HTR-8/SVneo (cell line): ENCODE data around the gene FAM131A.

ENCODE experiments used
- DNase-seq: peaks from one replicate; pipeline ENCODE4 v3.0.0; 2011; ENCODE audit warnings: low spot score, mixed read lengths; ENCODE audit not compliant: insufficient read length
- FAIRE-seq: peaks from 2 replicates; lab custom pipeline; 2011; peaks lifted over from hg19 to GRCh38; lab: Jason Lieb, UNC

Gene FAM131A

DNA sequence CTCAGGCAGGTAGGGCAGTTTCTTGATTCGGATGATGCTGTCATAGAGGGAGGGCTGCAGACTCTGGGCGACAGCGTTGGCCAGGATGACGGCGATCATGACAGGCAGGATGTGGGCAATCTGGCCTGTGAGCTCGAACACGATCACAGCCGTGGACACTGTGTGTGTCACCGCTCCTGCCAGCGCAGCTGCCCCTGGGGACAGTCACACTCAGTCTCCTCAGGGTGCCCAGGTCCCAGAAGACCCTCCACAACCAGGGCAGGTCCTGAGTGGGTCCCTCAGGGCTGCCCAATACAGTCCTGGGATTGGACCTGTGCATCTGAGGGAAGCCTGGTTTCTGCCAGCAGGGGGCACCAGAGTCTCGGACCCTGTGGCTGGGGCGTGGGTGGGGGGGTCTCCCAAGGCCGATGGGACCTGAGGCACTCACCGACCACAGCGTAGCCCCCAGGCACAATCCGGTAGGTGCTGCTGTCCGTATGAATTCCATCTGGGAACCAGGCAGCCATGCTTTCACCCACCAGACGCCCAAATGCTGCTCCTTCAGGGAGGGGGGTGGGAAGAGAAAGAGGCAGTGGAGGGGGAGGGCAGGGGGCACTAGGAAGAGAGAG is 16.8 kb downstream of the FAM131A start:
- DNase-seq (no peak), FAIRE-seq (peak; percentile 9)

DNA sequence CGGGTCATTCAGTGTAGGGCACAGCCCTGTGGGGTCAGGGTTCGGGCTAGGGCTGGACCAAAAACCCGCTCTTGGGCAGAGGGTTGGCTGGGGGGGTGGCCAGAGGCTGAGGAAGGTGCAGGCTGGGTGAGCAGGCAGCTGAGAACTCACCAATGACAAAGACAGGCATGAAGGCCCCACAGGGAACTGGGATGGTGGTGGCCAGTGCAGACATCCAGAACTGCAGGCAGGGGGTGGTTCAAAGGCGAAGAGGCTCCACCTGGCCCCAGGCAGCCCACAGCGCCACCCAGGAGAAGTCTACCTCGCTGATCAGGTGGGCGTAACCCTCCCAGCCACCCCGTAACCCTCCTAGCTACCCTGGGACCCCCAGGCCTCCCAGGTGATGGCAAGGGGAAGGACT is 17.4 kb downstream of the FAM131A start:
- DNase-seq (no peak), FAIRE-seq (no peak)

DNA sequence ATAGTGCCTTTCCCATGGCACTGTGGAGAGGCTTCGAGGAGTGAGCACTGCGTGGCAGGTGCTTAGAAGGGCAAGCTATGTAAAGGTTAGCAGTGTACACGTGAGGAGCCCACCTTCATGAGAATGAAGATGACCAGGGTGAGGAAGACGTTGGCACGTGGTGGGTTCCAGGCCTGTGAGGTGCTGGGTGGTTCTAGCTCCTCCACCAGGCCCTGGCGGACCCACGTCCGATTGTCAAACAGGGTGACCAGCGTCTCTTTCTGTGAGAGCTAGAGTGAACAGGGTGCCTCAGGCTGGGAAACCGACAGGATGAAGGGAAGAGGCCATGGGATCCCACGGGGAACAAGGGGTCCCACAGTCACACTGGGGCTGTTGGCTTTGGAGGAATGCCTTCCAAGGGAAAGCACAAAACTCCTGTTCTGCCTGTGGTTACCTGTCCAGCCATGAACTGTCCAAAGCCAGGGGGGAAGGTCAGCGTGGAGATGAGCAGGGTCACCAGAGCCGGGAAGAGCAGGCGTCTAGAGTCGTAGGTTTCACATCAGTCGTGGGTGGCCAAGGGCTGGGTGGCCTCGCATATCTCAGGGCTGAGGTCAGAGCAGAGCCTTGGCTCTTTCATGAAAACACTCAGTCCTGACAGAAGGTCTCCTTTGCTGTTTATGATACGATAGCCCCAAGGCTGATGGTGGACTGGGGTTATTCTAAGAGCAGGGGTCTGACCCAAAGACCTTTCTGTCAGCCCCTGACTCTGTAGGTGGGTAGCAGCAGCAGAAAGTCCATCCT is 18.1 kb downstream of the FAM131A start:
- DNase-seq: no peak
- FAIRE-seq: no peak

DNA sequence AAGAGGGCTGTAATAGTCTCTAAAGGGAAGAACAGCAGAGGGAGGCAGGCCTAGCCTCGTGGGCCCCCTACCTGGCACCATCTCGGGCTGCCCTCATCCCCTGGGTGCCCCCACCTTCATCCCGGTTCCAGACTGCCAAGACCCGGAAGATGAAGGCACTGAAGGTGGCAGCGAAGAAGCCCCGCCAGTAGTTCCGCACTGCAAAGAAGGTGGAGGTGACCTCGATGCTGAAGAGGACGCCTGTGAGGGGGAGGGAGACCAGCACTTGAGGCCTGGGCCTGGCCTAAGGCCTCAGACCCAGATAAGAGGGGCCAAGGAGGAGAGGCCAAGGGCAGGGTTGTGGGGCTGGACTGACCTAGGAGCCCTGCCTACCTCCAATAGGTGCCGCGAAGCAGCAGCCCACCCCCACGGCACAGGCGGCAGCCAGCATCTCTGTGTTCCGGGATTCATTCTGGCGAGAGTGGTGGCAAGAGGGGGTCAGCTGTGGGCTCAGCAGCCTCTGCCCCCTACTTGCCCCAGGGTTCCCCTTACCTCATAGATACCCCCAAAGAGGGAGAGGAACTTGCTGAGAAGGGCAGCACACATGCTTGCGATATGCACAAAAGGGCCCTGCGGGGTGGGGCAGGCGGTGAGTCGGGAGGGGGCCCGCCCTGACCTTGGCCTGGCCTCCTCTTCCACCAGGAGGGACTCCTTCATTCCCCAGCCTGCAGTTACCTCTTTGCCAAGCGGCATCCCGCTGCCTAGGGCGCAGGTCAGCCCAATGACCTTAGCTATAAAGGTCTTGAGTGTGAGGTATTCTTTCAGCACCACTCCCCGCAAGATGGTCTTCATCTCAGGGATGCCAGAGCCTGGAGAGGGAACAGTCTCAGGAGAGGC is 20.1 kb downstream of the FAM131A start:
- DNase-seq: no peak
- no peak for FAIRE-seq

DNA sequence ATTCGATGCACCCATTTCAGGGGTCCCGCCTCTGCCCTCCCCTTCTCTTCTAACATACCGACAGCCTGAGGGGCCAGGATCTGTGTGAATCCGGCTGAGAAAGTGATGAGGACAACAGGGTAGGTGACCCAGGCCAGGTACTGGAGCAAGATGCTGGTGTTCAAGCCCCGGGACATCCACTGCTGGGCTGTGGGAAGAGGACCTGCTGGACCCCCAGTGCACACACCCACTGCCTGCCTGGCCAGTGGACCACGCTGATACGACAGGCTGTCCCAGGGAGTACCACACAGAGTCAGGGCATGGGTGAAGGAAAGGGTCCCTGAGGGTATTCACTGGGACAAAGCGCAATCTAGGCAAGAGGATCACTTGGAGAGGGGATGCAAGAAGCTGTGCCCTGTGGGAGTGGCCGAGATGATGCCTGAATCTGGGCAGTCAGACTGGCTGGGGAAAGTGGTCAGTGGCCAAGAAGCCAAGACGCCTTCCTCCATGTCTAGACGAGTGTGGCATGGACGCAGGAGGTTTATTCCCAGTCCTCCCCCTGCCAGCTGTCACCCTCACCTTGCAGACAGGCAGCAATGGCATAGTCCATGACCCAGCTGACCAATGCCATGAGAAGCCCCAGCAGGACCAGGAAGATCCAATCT is 20.8 kb downstream of the FAM131A start:
- FAIRE-seq (no peak), DNase-seq (no peak)

DNA sequence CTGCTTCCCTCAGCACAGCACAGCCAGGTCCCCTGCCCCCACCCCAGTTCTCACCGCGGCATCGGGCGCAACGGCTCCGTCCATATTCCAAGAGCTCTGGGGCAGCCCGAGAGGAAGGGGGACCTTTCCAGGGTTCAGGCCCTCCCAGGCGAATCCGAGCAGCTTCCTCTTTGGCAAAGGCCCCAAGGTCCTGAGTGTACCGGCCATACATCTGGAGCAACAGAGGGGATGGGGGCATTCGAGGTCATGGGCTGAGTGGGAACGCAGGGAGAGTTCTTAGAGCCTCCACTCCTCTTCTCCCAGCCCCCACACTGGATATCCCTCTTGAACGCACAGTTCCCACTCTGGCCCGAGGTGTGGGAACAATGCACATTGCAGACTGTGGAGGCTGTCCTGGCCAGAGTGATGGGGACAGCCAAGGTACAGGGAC is 21.5 kb downstream of the FAM131A start:
- FAIRE-seq (no peak), DNase-seq (no peak)

DNA sequence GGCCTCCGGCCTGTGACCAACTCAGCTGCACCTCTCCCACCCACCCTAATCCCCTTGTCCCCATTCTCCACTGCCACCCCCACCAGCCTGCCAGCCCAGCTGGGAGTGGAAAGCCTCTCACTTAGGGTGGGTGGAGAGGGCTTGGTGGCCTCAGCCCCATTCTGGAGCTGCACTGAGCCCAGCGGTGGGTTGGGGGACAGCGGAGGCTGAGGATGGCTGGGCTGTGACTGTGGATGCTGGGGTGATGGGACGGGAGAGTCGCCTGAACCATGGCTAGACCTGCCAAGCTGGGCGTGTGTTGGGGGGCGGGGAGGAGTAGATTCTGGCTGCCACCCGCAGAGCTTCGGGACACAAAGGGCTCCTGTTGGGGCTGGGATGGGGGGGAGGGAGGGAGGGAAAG is 22.2 kb downstream of the FAM131A start:
- FAIRE-seq: no peak

DNA sequence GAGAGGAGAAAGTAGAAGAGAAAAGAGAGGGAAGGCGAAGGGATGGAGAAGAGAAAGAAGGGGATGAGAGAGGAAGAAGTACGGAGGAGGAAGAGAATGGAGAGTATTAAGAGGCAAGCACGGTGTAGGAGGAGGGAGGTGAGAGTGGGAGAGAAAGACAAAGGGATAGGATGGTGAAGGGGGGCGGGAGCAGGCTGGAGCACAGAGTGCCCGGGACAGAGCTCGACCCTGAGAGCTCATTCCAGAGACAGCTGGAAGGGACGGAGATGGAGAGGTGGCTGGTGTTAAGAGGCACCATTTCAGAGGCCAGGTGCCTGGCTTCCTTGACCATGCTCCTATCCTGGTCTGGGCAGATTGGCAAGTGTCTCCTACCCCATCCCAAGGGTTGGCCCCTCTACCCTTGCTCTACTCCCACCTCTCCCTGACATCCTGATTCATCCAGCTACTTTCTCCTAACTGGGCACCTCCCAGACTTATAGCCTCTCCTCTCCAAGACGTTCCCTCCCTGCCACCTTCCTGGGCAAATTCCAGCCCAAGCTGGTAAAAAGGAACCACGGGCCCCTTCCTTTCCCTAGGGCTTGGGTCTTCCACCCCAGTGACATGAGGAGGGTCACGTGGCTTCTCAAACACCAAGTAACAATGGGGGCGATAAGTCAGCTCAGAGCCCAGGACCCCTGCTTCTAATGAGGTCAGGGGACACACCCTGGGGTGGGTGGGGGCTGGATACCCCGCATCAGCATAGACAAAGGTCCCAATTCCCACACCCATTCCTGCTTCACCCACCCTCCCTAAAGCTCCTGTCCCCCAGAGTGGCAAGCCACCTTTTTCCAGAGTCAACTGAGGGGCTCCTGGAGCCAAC is 22.9 kb downstream of the FAM131A start:
- DNase-seq (no peak), FAIRE-seq (no peak)

More for the DNA sequence above, 22.2 kb downstream of the FAM131A start:
- no peak for DNase-seq

DNA sequence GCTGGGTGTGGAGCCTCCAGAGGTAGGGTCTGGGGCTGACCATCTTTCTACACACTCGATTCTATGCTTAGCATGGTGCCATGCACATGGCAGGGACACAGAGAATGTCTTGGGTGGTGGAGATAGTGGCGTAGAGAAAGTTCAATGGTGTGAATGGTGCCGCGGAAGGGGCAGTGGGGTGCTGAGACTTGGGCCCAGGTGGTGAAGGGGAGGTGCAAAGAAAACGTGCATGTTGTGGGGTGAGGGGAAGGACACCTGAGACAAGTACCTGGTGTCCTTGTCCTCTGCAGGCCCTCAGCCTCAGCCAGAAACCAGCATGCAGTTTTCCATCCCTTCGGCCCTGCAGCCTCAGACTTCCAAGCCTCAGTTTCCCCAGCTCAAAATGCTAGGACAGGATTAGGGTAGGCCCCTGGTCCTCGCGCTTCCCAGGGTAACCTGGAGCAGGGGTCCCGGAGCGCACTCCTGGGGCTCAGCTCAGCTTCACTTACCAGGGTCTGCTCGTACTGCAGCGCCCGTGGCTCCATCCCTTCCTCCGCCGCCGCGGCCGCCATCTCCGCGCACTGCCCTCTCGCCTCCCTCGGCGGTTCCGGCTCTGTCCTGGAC is 23.6 kb downstream of the FAM131A start:
- DNase-seq: no peak
- FAIRE-seq: peak; percentile 55

DNA sequence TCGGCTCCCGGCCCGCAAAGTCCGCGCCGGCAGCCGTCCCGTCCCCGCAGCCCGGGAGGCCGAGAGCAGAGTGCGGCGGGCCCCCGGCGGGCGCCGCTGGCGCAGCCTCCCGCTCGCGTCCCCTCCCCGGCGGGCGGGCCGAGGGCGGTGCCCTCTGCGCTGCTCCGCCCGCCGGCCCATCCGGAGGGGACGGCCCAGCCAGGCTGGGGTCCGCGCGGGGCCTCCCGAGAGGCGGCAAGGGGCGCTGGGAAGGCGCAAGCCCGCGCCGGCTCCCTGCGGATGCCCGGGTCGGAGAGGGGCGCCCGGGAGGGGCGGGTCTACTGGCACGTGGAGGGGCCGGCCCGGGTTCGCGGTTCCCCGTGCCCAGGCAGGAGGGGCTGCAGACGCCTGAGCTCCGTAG is 24.1 kb downstream of the FAM131A start, which contains the start of the genes CLCN2 and POLR2H:
CLCN2 (minus strand) TSS at position 74 of the 400 bp plus-strand sequence. CDS start 126 bp downstream, outside the sequence.
POLR2H (plus strand) TSS at position 179 of the 400 bp plus-strand sequence. CDS start 1,783 bp downstream, outside the sequence.
- DNase-seq (peak; percentile 59), FAIRE-seq (peak; percentile 72)

DNA sequence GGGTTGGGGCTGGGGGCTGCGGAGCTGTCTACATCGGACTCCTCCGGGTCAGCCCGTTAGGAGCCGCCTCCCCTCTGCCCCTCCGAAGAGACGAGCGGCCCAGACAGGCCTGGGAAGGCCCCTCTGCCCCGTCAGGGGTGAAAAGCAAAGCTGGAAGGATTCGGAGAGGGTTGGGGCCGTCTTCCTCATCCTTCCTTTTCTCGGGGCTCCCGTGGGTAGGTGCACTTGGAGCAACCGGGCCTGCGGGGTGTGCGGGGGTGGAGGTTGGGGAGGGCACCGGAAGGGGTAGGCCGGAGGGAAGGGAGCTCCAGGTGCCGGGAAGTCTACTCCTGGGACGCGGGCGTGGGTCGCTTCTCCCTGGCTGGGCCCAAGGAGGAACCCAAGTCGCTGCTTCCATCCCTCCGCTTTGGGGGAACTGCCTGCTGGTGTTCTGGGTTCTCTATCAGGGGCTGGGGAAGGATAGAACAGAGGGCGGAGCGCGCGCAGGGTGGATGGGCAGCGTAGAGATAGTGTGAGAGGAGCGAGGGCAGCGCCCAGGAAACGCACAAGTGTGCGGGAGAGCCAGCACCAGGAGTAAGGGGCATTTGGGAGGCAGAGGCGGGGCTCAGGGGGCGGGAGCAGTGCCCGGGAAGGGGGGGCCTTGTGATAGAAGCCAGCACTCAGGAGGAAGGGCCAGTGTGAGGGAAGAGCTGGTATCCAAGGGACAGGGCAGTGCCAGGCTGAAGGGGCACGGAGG is 24.7 kb downstream of the FAM131A start:
- FAIRE-seq: no peak
- DNase-seq: peak; percentile 67

DNA sequence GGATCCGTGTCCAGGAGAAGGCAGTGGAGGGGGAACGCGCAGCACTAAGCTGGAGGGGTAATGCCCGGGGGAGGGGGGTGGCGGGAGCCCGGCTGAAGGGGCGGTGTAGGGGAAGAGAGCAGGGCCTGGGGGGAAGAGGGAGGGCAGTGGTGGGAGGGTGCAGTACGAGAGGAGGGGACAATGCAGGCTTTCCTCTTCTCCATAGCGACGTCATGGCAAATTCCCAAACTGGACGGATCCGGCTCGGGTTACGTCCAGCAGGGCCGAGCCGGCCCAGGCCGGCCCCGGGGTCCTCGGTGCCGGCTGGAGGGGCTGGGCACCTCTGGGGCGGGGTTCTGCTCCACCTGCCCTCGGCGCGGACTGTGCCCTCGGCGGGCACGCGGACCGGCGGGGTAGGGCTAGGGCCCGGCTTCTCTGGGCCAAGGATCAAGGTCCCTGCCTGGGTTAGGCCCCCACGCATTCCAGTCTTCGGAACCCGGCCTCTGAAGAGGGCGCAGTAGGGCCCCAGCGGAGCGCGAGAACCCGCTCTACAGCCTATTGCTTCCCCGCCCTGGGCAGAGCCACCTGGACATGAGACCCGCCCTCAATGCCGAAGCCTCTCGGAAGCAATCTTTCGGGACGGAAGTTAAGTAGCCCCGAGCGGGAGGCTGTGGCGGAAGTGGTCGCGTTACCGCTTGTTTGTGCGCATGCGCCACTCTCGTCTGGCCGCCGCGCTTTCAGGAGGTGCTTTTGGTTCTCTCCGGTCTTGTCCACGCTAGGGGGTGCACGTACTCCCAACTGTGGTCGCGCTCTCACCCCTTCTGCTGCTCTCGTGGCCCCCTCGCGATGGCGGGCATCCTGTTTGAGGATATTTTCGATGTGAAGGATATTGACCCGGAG is 25.5 kb downstream of the FAM131A start:
- FAIRE-seq: peak; percentile 98
- DNase-seq: peak; percentile 97

DNA sequence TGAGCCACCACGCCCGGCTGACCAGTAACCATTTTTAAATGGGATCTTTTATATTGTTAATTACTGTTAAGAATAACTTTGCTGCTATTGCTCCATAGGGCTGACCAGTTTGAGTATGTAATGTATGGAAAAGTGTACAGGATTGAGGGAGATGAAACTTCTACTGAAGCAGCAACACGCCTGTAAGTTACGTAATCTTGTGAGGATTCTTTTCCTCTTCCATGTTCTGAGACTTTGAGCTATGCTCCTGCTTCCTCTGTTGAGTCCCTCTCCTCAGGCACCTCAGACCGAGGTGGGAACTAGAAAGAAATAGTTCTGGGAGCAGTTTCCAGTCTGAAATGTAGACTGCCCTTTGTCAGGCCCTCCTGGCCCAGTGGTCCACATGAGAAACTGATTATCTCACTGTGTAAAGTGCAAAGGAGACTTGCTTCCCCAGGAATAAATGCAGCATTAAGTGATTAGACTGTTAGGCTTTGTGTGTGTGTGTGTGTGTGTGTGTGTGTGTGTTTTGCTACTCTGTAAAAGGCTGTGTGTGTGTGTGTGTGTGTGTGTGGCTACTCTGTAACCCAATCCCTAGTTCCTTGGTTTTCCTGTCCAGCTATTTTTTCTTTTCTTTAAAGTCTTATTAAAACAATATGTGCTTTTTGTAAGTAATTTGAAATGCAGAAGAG is 29.4 kb downstream of the FAM131A start:
- DNase-seq (no peak), FAIRE-seq (no peak)

DNA sequence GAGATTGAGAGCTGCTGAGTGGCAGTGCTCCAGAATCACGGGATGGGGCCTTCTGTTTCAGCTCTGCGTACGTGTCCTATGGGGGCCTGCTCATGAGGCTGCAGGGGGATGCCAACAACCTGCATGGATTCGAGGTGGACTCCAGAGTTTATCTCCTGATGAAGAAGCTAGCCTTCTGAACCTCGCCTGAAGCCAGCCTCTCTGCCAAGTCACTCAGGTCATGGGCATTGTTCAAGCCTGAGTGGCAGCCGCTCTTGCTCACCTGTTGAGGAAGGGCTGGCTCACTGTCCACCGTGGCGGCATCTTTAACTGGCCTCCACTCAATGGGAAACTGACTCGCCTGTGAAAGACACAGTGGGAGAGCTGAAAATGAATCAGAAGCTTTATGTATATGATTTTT is 30.7 kb downstream of the FAM131A start:
- FAIRE-seq: no peak

DNA sequence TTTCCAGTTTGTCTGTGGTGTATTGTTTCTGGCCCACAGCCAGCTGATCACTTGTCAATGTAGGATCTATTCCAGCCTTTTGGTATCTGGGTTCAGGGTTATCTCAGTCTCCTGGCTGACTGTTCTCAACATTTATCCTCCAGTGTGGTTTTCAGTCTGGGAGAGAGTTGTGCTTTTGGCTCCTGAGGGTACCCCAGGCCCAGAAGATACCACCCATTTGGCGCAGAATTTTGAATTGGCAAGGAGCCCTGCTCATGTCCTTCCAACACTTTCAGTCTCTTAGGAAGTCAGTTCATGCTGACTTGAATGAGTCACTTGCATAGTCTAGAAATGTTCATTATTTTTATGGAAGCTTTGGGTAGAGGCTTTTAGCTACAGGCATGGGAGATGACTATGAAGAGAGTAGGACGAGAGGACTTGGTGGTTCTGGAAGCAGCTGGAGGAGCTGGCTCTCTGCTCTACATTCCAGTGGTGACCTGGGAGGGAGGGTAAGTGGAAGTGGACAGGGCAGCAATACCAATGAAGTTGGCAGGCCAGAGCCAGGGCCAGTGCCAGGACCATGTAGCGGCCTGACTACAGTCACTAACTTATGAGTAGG is 31.3 kb downstream of the FAM131A start:
- FAIRE-seq (no peak), DNase-seq (no peak)

More for the DNA sequence above, 30.7 kb downstream of the FAM131A start:
- no peak for DNase-seq

DNA sequence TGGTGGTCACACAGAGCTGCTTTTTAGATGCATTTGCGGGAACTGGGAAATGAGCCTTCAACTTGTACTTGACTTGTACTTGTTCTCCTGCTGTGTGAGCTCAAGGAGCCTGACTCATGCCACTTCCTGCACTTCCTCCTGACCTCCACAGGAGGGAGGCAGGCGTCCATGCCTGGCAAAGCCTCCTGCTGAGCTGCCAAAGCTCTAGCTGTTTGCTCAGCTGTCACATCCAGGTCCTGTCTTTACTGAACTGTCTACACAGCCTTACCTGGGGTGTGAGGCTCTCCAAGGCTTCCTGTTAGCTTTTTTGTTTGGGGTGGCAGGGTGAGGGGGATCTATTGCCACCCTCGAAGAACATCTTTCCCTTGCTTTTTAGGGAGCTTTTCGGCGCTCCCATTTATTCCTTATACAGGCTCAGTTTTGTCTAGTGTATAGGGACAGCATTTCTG is 34.2 kb downstream of the FAM131A start:
- DNase-seq (peak; percentile 90), FAIRE-seq (peak; percentile 54)
